Thyroid gland (tissue), 4 donors: Measurements from ENCODE around the gene ESPN.
A peak's percentile ranks its signal among the peaks of the same experiment; 100 is the strongest.

Source experiments
- POLR2A ChIP-seq, 2 donors: fragments of 450-650 bp; IDR thresholded peaks; one replicate each; pipeline ENCODE4 v1.6.1; 2017; ENCODE audit warnings: antibody characterized with exemption in 2 of 2, mild to moderate bottlenecking in 2 of 2, moderate library complexity in 1 of 2
- TF ChIP-seq, protein P1 (sequence below), 6 experiments: fragments of 200-600 bp in 3 of 6; fragments of 450-650 bp in 3 of 6; sonication (generic) in 3 of 6; IDR thresholded peaks; one replicate each; pipeline ENCODE4 v1.5.1; 2016 to 2019; ENCODE audit warnings: antibody characterized with exemption in 6 of 6, mild to moderate bottlenecking in 2 of 6, inconsistent platforms in 1 of 6, moderate library complexity in 1 of 6

DNA sequence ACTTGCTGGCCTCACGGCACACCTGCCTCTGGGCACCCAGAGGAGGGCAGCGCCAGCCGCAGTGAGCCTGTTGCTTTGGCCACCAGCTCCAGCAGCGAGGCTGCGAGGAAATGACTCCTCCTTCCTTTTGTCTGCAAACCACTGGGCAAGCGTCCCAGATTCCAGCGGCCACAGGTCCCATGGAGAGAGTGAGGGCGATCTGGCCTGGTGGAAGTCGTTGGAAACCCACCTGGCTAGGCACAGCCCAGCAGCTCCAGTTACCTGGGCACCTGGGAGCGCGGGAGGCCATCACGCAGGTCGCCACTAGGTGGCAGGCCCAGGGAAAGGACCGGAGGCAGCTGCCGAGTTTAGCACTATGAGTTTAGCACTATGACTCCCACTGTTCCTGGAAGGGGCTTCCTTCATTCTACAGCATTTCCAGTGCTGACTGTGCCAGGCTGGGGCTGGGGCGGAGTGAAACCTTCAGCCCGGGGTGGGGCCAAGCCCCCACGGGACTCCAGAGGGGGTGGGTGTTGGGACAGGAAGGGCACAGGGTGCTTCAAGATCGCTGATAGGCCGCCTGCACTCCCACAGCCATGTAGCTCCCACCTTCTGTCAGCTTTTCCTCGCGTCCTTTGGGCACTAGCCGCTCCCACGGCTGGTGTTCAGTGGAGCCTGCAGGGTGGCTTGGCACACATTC, 1.1 kb upstream of the ESPN start:
- TF ChIP-seq, protein P1, sequence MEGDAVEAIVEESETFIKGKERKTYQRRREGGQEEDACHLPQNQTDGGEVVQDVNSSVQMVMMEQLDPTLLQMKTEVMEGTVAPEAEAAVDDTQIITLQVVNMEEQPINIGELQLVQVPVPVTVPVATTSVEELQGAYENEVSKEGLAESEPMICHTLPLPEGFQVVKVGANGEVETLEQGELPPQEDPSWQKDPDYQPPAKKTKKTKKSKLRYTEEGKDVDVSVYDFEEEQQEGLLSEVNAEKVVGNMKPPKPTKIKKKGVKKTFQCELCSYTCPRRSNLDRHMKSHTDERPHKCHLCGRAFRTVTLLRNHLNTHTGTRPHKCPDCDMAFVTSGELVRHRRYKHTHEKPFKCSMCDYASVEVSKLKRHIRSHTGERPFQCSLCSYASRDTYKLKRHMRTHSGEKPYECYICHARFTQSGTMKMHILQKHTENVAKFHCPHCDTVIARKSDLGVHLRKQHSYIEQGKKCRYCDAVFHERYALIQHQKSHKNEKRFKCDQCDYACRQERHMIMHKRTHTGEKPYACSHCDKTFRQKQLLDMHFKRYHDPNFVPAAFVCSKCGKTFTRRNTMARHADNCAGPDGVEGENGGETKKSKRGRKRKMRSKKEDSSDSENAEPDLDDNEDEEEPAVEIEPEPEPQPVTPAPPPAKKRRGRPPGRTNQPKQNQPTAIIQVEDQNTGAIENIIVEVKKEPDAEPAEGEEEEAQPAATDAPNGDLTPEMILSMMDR (IDR thresholded peaks at IDR 0.05), result peak; percentile 29 to 77 (median 53)
- TF ChIP-seq POLR2A (IDR thresholded peaks at IDR 0.05), result no peak
